GM11168 (cell line): ENCODE results near the gene RUBCN.
"Not testable (repeated sequence)": the region's sequence is repeated elsewhere in the genome, so short reads cannot be mapped to it uniquely, and the experiment has no call there.

Experiments used
- in situ Hi-C: fragments of 300-500 bp; cut with MboI; formaldehyde crosslinking; loops from one replicate; pipeline ENCODE4 v1.12.0; 2022; ENCODE audit warnings: low sequenced_read_pairs; ENCODE audit not compliant: unreplicated experiment

RUBCN gene

DNA sequence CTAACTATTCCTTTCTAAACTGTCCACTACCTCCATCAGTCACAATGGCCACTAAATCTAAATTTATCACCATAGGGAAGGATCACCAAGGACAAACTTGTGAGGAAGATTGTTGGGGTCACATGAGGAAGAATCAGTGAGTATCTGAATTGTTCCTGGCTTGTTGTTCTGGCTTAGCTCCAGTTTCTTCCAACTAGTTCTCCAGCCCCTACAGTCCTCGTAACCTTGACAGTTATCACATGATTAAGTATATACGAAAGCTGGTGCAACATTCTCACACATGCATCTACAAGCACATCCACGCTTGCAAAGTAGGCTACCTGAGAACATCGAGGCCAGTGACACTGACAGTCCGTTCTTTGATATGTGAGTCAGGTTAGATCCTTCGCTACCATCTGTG, 46.0 kb downstream of the RUBCN start:
- in situ Hi-C loops, result no loop called here

DNA sequence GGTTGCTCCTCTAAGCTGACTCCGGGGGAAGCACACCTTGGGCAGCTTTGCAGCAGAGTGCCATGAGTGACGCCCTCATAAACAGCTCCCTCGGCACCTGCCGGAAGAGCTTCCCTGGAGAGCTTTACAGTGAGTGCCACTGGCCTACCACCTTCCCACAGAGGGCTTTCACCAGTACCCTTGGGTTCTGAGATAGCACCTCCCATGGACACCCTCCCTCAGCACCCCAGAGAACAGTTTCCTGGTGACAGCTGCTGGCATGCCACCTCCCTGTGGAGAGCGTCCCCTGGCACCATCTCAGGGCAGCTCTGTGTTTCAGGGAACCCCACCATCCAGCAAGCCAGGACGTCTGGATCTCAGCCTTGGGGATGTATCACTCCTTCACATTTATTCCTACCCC, 49.1 kb downstream of the RUBCN start:
- in situ Hi-C loops, result loop anchor here (10.0 kb wide), 1 partner anchor 73 kb away; no protein-coding TSS in a partner anchor

DNA sequence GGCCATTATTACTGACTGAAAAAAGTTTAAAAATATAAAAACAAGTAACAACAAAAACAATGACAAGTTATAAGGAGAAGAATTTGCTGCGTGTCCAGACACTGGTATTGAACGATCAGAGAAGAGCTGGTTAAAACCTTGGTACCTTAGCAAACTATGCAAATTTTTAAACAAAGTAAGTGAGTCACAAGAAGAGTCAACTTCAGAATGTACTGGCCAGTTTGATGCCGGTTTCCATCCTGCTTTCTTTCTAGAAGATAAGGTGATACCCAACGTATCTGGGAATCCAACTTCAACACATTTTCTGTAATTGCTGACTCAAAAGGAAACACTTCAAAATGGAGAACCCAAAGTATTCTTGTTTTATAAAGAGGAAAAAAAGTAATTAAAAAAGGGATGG, 49.8 kb downstream of the RUBCN start:
- in situ Hi-C loops, result loop anchor here (10.0 kb wide), 1 partner anchor 72 kb away; no protein-coding TSS in a partner anchor

DNA sequence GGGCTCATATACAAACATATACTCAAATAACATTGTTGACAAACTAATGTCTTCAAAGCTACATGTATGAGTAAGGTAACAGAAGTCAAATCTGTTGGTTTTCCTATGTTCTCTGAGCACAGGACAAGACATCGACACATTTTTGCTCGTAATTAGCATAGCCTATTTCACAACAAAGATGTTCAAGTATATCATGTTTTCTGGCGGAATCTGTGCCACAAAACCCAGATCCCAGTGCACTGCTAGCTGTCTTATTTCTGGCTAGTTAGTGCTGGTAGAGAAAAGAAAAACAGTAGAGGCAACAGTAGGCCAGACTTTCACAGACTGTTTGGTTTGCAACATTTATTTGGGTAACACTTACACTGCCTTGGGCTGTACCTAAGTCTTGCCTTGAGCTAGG, 51.2 kb downstream of the RUBCN start:
- in situ Hi-C loops, result loop anchor here (10.0 kb wide), 1 partner anchor 71 kb away; no protein-coding TSS in a partner anchor

DNA sequence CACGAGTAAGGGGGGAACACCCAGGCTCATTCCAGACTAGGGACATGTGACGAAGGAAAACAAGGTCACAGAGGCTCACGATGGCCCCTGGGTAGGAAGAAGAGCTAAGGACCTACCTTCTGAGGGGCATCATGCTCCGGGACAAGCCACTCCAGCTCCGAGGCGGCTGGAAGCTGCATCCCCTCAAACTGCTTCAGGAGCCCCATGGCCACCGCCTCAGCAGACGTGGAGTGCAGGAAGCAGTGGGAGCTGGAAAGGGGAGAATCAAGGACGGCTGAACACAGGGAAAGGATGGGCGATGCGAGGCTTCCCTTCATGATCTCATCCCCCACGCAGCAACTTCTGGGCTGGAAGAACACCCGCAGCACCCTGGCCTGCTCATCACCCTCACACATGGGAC, 53.5 kb downstream of the RUBCN start:
- in situ Hi-C loops, result loop anchor here (10.0 kb wide), 1 partner anchor 68 kb away; no protein-coding TSS in a partner anchor

DNA sequence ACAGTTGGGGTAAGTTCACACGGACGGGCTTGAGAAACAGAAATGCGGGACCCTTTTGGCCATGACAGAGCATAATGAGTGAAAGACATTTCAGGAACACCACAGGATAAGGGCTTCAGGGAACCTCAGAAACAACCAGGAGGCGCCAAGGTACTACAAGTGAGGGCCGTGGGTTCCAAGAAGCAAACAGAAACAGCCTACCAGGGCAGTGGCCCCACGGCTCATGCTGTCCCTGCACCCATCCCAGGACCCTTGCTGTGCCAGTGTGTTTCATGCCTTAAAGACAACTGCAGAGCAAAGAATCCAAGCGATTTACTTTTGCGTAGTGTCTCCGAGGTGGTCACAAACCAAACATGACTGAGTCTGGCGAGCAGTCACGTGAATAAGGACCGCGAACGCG, 54.0 kb downstream of the RUBCN start:
- in situ Hi-C loops, result loop anchor here (10.0 kb wide), 1 partner anchor 68 kb away; no protein-coding TSS in a partner anchor

DNA sequence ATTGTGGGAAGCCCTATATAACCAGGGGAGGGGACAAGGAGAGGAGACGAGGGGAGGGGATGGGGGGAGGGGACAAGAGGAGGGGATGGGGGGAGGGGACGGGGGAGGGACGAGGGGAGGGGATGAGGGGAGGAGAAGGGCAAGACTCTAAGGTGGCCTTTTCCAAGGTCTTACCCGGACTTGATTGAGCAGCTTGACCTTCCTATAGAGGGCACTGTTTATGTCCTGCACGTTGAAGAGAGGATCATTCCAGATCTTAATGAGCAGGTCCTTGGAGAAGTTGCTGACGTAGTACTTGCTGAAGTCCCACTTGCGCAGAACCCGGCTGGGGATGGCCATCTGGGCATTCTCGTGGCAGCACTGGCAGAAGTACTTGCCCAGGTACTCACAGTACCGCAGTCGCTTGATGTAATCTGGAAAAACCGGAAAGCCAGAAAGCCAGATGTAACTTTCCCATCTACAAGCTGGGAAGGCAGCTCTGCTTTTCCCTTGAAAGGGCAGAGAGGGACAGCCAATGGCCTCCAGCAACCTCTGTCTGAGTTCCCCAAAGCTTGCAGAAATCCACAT, 55.7 kb downstream of the RUBCN start:
- in situ Hi-C loops, result loop anchor here (10.0 kb wide), 1 partner anchor 66 kb away; no protein-coding TSS in a partner anchor

DNA sequence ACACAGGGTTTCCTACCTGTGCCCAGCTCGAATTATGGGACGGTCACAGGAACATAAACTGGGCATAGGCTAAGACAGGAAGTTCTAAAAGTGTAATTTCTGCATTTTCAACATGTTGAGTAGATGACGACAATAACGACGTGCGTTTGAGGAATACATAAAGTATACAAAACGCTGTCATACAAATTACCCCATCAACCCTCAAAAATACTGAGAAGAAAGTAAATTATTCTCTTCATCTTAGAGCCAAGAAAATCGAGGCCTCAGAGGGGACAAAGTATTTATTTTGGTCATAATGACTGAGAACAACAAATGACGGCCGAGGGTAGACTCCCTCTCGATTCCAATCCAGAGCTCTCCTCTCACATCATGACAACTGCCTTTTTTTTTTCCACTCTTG, 60.8 kb downstream of the RUBCN start:
- in situ Hi-C loops, result no loop called here

DNA sequence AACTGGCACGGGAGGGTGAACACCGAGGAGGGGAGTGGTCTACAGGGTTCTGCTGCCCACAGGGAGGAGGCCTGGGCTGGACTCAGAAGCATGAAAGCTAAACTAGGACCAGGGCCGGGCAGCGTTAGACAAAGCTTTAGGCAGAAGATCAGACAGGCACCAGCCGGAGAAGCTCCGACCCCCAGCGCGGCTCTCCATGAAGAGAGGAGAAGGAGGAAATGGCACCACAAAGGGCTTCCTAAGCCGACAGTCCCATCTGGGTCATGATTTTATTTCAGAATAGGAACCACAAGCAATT, 61.2 kb downstream of the RUBCN start:
- in situ Hi-C loops, result no loop called here

DNA sequence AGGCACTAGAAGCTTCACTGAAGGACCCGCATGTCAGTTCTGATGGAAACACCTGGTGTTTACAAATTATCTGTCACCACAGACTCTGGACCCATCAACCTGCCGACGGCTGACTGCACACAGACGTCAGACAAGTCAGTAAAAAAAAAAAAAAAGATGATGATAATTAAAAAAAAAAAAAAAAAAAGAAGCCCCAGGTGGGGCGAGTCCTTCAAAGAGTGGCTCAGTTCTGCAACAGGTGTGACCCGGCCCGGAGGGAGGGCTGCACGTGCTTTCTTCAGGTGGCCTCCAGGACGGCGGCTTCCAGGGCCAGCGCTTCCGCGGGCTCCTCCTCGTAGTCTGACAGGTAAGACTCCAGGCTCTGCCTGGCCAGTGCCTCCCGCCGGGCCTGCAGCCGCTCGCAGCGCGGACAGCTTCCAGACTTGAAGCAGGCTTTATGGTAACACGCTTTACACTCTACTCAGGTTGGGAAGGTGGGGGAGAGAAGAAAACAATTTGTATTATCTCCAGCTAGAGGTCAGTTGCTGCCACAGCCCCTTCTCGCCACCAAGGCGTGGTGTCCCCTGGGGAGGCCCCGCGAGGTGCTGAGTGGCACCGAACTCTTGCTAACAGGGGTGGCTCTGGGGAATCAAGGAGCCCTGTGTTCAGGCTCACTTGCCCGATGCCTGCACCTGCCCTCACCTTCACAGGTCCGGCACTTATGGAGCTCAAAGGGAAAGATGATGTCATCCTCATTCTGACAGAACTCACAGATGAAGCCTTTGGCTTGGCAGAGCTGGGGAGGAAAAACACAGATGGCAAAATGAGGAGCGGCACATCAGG, 61.8 kb downstream of the RUBCN start:
- in situ Hi-C loops, result no loop called here

DNA sequence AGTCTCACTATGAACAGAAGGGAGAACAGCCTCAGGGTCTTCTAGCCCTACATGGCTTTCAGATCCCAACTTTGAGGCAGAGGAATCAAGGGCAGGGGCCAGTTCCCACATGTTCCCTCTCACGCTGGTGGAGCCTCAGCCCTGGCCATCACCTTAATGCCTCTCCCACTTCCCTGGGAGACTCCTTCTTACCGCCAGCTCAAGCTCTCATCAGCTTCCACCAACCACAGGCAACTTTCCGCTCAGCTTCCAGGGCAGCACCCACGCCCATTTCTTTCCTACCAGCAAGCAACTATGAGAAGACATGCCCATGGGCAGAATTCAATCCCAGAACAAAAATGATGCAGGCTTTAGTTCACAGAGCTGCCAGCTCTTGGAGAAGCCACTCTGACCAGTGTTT, 63.5 kb downstream of the RUBCN start:
- in situ Hi-C loops, result no loop called here

DNA sequence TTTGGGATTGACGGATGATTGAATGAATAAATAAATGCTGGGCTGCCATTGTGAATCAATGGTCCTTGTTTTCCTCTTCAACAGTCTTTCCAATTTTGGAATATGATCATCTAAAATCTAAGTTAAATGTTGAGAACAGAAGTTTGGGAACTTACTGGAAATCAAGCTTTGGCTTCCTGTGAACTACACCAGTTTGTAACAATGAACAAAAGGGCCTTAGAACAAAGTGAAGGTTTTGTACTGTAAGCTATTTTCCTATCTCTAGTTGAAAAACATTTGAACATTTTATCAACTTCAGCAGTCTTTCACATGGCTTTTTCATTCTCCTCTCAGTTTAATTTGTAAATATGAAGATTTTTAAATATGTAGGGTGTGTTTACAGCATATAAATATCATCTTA, 66.3 kb downstream of the RUBCN start:
- in situ Hi-C loops, result no loop called here

DNA sequence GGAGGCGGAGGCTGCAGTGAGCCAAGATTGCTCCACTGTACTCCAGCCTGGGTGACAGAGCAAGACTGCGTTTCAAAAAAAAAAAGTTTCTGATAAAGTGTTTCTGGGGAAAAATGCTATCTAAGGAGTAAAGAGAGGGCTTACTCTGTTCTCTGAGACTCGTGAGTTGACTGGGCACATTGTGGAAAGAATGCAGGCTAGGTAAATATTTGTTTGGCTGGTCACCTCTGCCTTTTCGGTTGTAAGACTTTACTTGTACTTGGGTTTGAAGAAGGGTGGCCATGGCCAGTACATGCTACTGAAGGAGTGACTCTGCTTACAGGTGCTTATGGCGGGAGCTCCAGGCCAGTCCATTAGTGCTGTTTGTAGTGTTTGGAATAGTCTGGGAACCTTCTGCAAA, 68.7 kb downstream of the RUBCN start:
- in situ Hi-C loops, result no loop called here

DNA sequence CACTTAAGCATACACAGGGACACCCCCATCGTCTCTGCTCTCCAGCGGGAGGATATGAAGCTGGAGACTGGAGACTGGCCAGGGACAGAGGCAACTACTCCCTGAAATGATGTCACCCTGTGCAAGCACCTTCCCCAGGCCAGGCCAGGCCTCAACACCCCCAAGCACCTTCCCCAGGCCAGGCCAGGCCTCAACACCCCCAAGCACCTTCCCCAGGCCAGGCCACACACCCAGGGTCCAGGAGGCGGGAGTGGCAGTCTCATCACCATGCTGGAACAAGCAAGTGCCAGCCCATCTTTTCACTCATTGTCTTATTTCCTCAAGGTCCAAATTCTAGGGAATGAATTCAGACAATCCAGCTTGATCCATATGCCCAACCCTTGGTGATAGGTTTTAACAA, 69.4 kb downstream of the RUBCN start:
- in situ Hi-C loops, result not testable (repeated sequence)

DNA sequence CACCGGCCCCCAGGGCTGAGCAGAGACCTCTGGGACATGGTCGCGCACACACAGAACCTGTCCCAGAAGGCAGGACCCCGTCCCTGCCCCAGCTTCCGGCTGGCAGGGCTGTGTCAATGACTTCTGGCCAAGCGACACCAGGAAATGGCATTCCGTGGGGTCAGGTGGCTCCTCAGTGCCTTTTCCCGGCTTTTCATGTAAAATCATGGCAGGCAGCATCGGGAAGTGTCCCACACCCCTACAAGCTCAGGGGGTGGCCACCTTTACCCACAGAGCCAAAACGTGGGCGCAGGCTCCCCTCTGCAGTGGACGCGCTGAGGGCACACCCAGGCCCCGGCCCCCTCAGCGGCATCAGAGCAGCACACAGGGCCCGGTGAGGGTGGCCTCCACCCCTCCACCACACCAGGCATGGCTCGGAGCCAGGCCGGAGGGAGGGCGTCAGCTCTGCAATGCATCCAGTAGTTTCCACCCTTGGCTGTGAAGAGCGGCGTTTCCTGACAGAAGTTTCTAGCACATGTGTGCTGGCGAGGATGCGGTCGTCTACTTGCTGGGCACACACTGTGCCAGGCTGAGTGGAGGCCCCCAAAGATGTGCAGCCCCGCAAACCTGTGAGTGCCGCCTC, 70.4 kb downstream of the RUBCN start:
- in situ Hi-C loops, result not testable (repeated sequence)

DNA sequence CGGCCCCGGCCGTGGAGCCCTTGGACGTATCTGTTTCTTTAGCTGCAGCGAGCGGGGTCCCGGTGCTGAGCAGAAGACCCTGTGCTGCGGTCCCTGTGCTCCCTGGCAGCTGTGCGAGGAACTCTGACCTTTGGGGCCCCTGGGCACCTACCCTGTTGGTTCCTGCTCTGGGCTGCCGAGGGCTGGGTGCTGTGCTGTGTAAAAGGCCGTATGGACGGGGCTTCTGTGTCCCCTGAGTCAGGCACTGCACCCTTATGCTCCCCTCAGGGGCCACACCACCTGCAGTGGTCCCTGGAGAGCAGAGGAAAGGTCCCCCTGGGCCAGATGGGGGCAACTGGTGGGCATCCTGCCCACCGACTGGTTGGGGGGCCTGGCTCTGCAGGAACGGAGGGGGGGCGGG, 71.2 kb downstream of the RUBCN start:
- in situ Hi-C loops, result not testable (repeated sequence)

DNA sequence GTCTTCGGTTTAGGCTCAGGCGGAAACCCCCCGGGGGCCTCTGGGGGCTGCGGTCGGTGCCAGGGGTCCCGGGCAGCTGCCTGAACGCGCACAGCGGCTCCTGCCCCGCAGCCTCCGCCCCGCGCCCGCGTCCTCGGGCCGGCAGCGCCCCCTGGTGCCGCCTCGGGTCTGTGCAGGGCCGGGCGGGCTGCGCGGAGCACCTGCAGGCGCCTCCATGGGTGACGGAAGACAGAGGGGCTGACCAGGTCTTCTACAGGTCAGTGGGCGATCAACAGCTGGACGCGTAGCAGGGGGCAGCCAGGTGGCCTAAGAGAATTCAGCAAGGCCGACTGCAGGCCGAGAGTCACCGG, 71.6 kb downstream of the RUBCN start:
- in situ Hi-C loops, result not testable (repeated sequence)

DNA sequence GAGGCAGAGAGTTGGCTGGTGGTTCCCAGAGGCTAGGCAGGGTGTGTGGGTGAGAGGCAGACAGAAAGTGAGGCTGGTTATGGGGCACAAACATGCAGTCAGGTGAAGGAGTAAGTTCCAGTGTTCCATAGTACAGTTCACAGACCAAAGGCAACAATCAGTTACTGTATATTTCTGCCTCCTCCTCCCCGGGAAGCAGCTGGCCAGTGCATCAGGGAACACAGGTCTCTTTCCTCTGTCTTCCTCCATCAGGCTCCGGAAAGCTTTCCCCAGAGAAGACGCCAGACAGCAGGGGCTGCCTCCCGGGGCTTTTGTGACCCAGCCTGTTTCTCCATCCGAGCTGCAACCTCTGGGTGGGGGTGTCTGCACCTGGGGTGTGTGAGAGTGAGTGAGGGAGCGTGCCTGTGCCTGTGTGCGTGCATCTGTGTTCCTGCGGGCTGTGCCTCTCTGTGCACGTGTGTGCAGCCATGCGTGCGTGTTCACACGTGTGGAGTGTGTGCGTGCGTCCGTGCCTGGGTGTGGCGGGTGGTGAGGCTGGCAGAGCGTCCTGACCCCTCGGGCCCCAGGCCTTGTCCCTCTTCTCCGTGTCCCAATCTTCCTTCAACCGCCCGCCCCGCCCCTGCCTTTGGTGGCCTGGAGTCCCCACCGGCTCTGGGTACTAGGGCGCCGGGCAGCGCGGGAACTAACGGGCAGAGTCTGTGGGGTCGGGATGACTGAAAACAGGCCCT, 72.1 kb downstream of the RUBCN start:
- in situ Hi-C loops, result not testable (repeated sequence)

DNA sequence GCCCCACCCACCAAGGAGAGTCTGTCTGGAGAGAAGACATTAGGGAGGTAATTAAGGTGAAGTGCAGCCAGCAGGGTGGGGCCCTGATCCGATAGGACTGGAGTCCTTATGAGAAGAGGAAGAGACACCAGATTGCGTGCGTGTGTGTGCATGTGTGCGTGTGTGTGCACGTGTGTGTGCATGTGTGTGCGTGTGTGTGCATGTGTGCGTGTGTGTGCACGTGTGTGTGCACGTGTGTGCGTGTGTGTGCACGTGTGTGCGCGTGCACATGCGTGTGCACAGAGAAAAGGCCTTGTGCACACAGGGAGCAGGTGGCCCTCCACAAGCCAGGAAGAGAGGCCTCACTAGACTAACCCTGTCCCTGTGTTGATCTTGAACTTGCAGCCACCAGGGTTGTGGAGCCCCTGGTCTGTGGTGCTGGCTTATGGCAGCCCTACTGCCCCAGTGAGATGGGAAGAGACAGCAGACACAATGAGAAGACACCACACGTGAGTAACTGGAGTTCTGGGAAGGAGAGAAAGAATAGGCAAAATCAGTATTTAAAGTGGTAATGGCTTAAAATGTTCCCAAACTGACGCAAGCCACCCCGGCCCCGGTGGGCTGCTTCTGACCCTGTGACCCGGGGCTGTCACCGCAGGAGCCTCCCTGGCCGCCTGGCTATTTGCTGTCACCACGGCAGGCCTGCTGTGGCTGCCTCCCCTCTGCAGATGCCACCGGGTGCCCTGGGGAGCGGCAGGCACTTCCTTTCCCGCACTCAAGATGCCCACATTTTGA, 73.2 kb downstream of the RUBCN start:
- in situ Hi-C loops, result not testable (repeated sequence)

DNA sequence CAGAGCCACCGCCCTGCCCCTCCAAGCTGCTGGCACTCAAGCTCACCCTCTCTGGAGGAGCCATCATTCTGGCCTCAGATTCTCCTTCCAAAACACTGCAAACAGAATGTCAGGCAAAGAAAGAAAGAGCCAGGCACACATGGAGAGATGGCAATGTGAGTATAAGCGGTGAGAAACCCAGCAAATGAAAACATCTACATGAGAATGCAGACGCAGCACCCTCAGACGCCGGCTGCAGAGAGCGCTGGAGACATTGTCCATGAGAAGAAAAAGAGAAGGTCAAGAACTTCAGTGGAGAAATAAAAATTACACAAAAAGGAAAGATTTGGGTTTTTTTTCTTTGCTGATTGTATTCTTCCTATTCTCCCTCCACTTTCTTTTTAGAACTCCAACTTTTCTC, 74.4 kb downstream of the RUBCN start:
- in situ Hi-C loops, result not testable (repeated sequence)
